C1 segment of cervical spinal cord (tissue), 14 donors: Measurements from ENCODE around the gene KLHL5.
"Not testable (repeated sequence)": the region's sequence is repeated elsewhere in the genome, so short reads cannot be mapped to it uniquely, and the experiment has no call there.

ENCODE experiments used
- DNase-seq, 14 donors: peaks; one replicate each; lab custom pipeline; 2025; lab: John Stamatoyannopoulos, UW

KLHL5 gene

DNA sequence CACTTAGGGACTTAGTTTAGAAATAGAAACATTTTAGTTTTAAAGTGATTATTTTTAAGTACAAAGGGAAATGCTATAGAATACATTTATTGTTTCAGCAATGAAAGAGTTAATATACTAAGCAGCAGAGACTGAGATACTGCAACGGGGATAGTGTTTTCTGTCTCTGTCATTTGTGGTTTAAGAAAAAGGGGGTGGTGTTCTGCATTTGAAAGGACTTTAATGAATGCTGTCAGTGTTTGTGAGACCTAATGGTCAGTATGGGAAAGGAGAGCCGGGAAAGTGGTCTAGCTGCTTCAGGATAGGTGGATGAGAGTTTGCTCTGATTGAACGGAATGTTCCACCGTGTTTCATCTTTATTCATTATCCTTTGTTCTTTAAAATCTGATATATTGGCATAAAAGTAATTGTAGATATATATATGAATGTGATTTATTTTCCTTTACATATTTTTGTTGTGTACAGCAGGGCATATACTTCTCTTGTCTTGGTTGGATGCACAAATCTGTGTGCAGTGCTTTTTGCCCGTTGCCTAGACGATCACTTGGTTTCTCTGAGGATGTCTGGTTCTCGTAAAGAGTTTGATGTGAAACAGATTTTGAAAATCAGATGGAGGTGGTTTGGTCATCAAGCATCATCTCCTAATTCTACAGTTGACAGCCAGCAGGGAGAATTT is at the start of gene KLHL5:
KLHL5 (plus strand) TSS at position 139 of the 676 bp plus-strand sequence; CDS start at position 560, 421 bp downstream.
- DNase-seq = peak in 3 of 14 donors; percentile 16 to 79 (median 21)

- DNase-seq = no peak
These were observed 48.0 kb upstream of the KLHL5 start for GRCh38 chr4:39014028-39014427.

GRCh38 chr4:39020130-39020529 is 41.9 kb upstream of the KLHL5 start:
- no peak for DNase-seq

DNA sequence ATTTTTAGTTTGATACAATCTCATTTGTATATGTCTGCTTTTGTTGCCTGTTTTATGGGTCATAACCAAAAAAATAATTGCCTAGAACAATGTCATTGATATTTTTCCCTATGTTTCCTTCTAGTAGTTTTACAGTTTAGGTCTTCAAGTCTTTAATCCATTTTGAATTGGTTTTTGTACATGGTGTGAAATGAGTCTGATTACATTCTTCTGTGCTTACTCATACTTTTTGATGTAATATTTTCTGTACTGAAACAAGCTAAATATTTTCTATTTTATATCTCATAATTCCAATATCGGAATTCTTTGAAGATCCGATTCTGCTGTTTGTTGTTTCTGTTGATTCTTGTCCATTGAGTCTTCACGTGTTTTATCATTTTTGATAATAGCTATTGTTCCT is 40.4 kb upstream of the KLHL5 start:
- no peak for DNase-seq

- DNase-seq = no peak
These were observed 39.8 kb upstream of the KLHL5 start for GRCh38 chr4:39022241-39022640.

DNA sequence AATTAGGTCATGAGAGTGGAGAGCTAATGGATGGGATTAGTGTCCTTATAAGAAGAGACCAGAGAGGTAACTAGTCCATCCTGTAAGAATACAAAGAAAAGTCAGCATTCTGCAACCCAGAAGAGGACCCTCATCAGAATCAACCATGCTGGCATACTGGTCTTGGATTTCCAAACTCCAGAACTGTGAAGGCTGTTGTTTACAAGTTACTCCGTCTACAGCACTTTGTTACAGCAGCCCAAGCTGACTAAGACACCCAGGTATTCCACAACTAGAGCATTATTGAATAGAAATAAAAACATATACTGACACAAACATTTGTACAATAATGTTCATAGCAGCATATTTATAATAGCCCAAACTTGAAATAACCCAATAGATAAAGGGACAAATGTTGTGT is 39.0 kb upstream of the KLHL5 start:
- no peak for DNase-seq

- DNase-seq = no peak
These were observed 37.6 kb upstream of the KLHL5 start for GRCh38 chr4:39024311-39024865.

DNA sequence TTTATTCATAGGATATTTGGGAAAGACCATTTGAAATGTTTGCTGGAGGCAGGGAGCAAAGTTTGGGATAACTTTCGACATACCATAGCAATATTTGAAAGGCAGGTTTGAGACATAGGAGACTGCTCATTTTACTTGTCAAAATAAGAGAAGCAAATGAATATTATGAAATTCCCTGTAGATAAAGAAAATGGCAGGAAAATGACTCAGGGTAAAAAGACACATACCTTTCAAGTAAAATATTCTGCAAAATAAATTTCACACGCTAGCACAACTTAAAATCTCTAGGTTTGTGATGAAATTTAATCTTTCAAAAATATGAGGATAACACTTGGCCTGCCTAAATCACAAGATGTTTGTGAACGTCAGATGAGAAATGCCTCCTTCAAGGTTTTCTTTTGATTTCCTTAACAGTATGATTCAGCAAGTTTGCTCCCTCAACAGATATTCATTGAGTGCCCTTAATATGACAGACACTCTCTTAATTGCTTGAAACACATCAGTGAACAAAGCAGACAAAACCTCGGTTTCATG is 36.4 kb upstream of the KLHL5 start:
- no peak for DNase-seq

DNA sequence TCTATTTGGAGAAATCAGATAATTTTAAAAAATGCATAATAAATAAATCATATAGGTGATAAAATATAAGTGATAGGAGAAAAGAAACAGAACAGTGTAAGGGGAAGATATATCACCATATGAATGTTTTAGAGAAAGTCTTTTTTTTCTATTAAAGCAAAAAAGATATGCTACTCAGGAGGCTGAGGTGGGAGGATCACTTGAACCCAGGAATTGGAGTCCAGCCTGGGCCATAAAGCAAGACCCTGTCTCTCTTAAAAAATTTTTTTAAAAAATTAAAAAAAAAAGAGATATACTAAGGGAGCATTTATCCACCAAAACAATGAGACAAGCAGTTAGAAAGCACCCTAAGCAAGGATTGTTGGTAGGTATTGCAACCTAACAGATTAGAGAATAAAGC is 35.9 kb upstream of the KLHL5 start:
- no peak for DNase-seq

GRCh38 chr4:39029752-39030694 is 32.0 kb upstream of the KLHL5 start:
- DNase-seq = no peak

GRCh38 chr4:39030725-39031124 is 31.3 kb upstream of the KLHL5 start:
- no peak for DNase-seq

GRCh38 chr4:39031590-39032020 is 30.4 kb upstream of the KLHL5 start:
- DNase-seq = not testable (repeated sequence)

DNA sequence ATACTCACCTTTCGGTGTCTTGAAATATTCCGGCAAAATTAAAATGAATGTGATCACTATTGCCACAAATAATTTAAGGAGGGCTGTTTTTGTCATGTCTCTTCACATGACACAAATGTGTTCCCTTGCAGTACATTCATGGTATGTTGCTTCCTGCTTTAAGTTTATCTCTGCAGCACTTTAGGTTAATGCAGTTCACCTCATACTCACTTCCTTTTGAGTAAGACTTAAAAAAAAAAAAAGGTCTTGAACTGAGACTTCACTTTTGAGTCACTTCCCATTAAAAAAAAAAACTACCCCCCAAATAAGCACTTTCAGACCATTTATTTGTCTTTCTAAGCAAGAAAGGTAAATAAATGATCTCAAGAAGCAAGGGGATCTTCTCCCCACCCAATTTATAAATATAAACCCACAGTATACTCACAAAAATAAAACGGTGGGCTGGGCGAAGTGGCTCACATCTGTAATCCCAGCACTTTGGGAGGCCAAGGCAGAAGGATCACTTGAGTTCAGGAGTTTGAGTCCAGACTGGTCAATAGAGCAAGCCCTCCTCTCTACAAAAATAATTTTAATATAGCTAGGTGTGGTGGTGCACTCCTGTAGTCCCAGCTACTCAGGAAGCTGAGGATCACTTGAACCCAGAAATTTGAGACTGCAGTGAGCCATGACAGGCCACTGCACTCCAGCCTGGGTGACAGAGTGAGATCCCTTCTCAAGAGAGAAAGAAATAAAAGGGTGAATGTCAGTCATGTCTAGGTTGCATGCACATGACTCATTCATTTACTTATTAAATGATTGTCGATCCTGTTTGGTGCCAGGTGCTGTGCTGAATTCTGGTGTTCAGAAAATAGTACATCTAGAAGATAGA is 29.6 kb upstream of the KLHL5 start, which contains the start of gene TMEM156:
TMEM156 (minus strand) TSS at position 192 of the 868 bp plus-strand sequence; CDS start at position 96, 96 bp downstream.
- DNase-seq = no peak

- DNase-seq = no peak
These were observed 25.9 kb upstream of the KLHL5 start for GRCh38 chr4:39036172-39036571.

DNA sequence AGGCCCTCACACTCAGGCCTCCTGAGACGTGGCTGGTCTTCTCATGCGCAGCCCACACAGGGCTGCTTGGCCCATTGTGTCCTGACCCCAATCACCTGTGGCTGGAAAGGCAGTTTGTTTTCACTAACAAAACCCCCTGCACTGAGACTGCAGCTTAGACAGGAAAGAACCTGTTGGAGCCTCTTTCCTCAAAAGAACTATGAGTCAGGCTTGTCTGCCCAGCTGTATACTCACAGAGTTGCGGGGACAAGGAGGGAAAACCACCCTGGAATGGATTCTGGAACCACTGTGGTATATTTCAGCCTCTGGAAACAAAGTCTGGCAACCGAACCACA is 24.6 kb upstream of the KLHL5 start:
- DNase-seq = peak in 1 of 14 donors; percentile 9

- no peak for DNase-seq
These were observed 24.1 kb upstream of the KLHL5 start for GRCh38 chr4:39037941-39038340.

GRCh38 chr4:39039108-39039507 is 22.9 kb upstream of the KLHL5 start:
- no peak for DNase-seq

GRCh38 chr4:39042366-39042765 is 19.7 kb upstream of the KLHL5 start:
- DNase-seq = peak in 6 of 14 donors; percentile 9 to 41 (median 28)

DNA sequence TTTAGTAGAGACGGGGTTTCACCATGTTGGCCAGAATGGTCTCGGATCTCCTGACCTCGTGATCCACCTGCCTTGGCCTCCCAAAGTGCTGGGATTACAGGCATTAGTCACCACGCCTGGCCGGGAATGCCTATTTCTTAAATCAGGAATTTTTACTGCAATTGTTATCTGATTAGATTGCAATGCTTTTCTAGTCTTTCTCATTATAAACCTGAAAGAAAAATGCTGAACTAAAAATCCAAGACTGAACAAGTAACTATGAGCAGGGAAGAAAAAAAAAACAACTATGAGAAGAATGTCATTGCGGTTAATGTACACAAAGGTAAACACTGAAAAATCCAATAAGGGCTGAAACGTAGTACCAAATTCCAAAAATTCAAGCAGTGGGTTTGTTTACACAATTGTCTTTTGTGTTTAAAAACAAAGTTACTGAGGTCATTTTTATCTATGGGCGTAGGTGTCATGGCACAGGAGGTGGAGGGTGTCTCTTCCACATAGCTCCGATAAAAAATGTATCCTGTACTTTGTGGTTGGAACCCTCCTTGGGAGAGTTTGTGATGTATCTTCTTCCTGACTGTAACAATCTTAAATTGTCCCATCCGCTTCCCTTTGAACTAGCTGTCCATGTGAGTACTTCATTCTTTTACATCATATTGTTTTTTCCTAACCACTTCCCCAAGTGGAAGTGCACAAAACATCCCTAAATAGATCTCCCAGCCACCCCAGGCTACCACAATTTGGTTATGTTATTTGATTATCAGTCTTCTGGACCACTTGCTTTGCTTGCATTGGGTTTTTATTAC is 18.8 kb upstream of the KLHL5 start:
- peak in 2 of 14 donors; percentile 35 to 57 for DNase-seq

GRCh38 chr4:39043861-39044363 is 18.1 kb upstream of the KLHL5 start:
- peak in 2 of 14 donors; percentile 6 to 33 for DNase-seq
